NB4 (cell line): ENCODE results near the gene CORO2A.

Experiments
- DNase-seq: peaks from one replicate; pipeline ENCODE4 v3.0.0; 2010; ENCODE audit warnings: low read depth
- H3K4me3 ChIP-seq: one replicate; pipeline ENCODE4 v1.5.1; 2011; ENCODE audit warnings: mild to moderate bottlenecking, low read depth, low read length, moderate library complexity
- CTCF ChIP-seq: IDR thresholded peaks from one replicate; pipeline ENCODE4 v1.5.1; 2012; ENCODE audit warnings: low read depth, low read length
- MAX ChIP-seq: IDR thresholded peaks from 2 replicates; pipeline ENCODE4 v1.6.1; 2011; ENCODE audit warnings: low read depth, low read length
- MYC ChIP-seq: IDR thresholded peaks from 2 replicates; pipeline ENCODE4 v1.6.1; 2011; ENCODE audit warnings: low read depth, low read length
- POLR2A ChIP-seq: IDR thresholded peaks from 2 replicates; pipeline ENCODE4 v1.6.1; 2011; ENCODE audit warnings: mild to moderate bottlenecking; ENCODE audit not compliant: insufficient read length; ENCODE audit errors: extremely low read depth

CORO2A gene

GRCh38 chr9:98099898-98100297 is 92.5 kb downstream of the CORO2A start:
- no peak for TF ChIP-seq MAX
- TF ChIP-seq MYC: no peak
- no peak for TF ChIP-seq POLR2A
- no peak for TF ChIP-seq CTCF
- H3K4me3 ChIP-seq: no peak overlapping the region
- no peak for DNase-seq

- no peak for DNase-seq
- TF ChIP-seq CTCF (no peak), MAX (no peak), POLR2A (no peak), MYC (no peak)
- no peak overlapping the region for H3K4me3 ChIP-seq
Measured at GRCh38 chr9:98099346-98099745, 93.1 kb downstream of the CORO2A start.

- TF ChIP-seq MYC: no peak
- TF ChIP-seq MAX: no peak
- TF ChIP-seq POLR2A: no peak
- no peak for TF ChIP-seq CTCF
- DNase-seq: no peak
- H3K4me3 ChIP-seq: no peak overlapping the region
Measured at GRCh38 chr9:98097836-98098235, 94.6 kb downstream of the CORO2A start.

GRCh38 chr9:98096091-98096490 is 96.3 kb downstream of the CORO2A start:
- no peak overlapping the region for H3K4me3 ChIP-seq
- TF ChIP-seq MYC: no peak
- no peak for TF ChIP-seq MAX
- TF ChIP-seq CTCF: no peak
- TF ChIP-seq POLR2A: no peak
- no peak for DNase-seq

GRCh38 chr9:98095401-98095800 is 97.0 kb downstream of the CORO2A start:
- H3K4me3 ChIP-seq: no peak overlapping the region
- TF ChIP-seq POLR2A: no peak
- no peak for TF ChIP-seq MAX
- TF ChIP-seq CTCF: no peak
- no peak for TF ChIP-seq MYC
- no peak for DNase-seq

- no peak overlapping the region for H3K4me3 ChIP-seq
- TF ChIP-seq POLR2A: no peak
- no peak for TF ChIP-seq MAX
- no peak for TF ChIP-seq CTCF
- no peak for TF ChIP-seq MYC
- DNase-seq: no peak
Measured at GRCh38 chr9:98094851-98095250, 97.6 kb downstream of the CORO2A start.
